Measurements from ENCODE around the gene DLD.

The DLD gene

GRCh38 chr7:107898997-107899594, 8.1 kb downstream of the DLD start:
- Histone ChIP-seq H3K4me3 (ENCODE audit: low read length) (no peak overlapping the region), H3K4me1 (ENCODE audit: control insufficient read depth, insufficient read depth, low read length) (no peaks in the 10 kb centered on the region), H3K4me2 (ENCODE audit: low read length) (no peak overlapping the region), H3K9ac (ENCODE audit: low read depth, low read length) (no peak overlapping the region), H3K9me3 (replicated peaks; ENCODE audit: low read length) (no peaks in the 10 kb centered on the region), H3K27me3 (ENCODE audit: control insufficient read depth, insufficient read depth, low read length) (no peaks in the 10 kb centered on the region), H3K36me3 (ENCODE audit: insufficient read depth, low read length) (peaks cover 36% of the 10 kb centered on the region)

DNA sequence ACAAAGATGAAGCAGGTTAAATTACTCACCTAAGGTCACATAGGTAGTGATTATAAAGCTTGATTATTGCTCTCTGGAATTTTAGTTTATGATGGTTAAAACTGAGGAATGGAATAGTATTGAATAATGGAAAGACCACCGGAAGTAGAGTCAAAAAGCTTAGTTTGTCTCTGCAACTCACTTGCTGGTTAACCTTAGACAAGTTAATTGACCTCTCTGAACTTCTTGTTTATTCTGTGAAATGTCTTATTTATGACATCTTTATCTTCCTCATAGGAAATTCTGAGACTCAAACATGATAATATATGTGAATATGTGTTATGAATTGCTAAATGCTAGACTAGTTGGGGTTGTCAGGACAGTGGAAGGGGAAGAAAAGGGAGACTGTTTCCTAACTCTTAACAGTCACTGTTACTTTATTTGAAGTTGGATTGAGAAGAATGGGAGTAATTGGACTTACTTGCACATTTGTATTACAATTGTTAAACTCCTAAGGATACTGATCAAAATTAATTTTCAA, 9.6 kb downstream of the DLD start:
- Histone ChIP-seq H3K36me3 (ENCODE audit: insufficient read depth, low read length) (peaks cover 25% of the 10 kb centered on the region), H3K9ac (ENCODE audit: low read depth, low read length) (no peak overlapping the region), H3K9me3 (replicated peaks; ENCODE audit: low read length) (no peaks in the 10 kb centered on the region), H3K4me3 (ENCODE audit: low read length) (no peak overlapping the region), H3K27me3 (ENCODE audit: control insufficient read depth, insufficient read depth, low read length) (no peaks in the 10 kb centered on the region), H3K4me1 (ENCODE audit: control insufficient read depth, insufficient read depth, low read length) (no peaks in the 10 kb centered on the region), H3K4me2 (ENCODE audit: low read length) (no peak overlapping the region)

DNA sequence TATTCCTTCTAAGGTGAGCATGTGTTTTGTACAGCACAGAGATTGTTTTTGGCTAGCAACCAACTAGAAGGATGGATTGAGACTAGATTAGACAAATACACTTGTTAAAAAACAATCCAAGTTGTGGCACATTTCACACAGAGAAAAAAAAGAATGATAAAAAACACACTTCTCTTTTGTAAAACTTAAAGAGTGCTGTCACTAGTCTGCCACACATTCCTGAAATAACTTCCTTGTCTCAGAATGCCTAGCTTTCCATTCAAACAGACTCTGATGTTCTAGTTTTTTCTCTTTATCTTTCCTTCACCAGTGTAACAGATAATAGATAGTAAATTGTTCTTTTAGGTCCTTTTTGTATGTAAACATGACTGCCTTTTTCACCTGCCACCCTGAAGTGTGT, 11.4 kb downstream of the DLD start:
- Histone ChIP-seq H3K9ac (ENCODE audit: low read depth, low read length) (no peak overlapping the region), H3K9me3 (replicated peaks; ENCODE audit: low read length) (no peaks in the 10 kb centered on the region), H3K4me1 (ENCODE audit: control insufficient read depth, insufficient read depth, low read length) (no peaks in the 10 kb centered on the region), H3K27me3 (ENCODE audit: control insufficient read depth, insufficient read depth, low read length) (no peaks in the 10 kb centered on the region), H3K36me3 (ENCODE audit: insufficient read depth, low read length) (peaks cover 30% of the 10 kb centered on the region), H3K4me3 (ENCODE audit: low read length) (no peak overlapping the region), H3K4me2 (ENCODE audit: low read length) (no peak overlapping the region)

DNA sequence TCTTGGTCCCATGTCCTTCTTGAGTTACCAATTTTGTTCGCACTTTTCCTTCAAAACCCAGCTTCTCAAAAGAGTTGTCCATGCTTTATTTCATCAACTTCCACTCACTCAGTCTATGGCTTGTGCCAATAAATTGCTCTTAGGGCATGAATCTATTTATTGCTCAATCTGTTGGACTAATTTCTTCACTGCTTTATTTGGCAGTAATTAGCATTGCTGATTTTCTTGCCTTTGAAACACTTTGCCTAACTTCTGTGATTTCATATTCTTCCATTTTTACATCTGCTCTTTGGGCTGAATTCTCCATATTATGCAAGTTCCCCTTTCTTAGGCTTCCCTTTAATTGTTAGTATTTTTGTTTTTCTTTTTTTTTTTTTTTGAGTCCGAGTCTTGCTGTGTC, 16.8 kb downstream of the DLD start:
- Histone ChIP-seq H3K4me2 (ENCODE audit: low read length) (no peak overlapping the region), H3K9me3 (replicated peaks; ENCODE audit: low read length) (no peaks in the 10 kb centered on the region), H3K4me1 (ENCODE audit: control insufficient read depth, insufficient read depth, low read length) (no peaks in the 10 kb centered on the region), H3K9ac (ENCODE audit: low read depth, low read length) (no peak overlapping the region), H3K36me3 (ENCODE audit: insufficient read depth, low read length) (peaks cover 56% of the 10 kb centered on the region), H3K4me3 (ENCODE audit: low read length) (no peak overlapping the region), H3K27me3 (ENCODE audit: control insufficient read depth, insufficient read depth, low read length) (no peaks in the 10 kb centered on the region)

DNA sequence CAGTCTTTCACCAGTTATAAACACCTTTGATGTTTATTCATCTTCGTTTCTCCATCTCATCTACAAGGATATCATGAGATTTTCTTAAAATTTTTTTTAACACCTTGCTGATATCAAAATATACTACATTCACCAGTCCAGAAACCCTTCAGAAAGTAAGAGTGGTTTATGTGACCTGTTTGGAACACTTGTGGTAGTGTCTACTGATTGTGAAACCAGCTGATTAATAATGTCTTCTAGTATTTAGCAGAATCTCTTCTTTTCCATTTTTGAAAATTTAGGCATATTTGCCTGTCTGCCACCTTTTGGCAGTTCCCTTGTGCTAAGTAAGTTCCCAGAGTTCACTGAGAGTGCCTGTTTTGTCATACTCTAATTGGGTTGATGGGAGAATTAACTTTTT, 18.5 kb downstream of the DLD start:
- Histone ChIP-seq H3K9me3 (replicated peaks; ENCODE audit: low read length) (no peaks in the 10 kb centered on the region), H3K9ac (ENCODE audit: low read depth, low read length) (no peak overlapping the region), H3K4me1 (ENCODE audit: control insufficient read depth, insufficient read depth, low read length) (peaks cover 7% of the 10 kb centered on the region), H3K4me3 (ENCODE audit: low read length) (no peak overlapping the region), H3K36me3 (ENCODE audit: insufficient read depth, low read length) (peaks cover 46% of the 10 kb centered on the region), H3K4me2 (ENCODE audit: low read length) (no peak overlapping the region), H3K27me3 (ENCODE audit: control insufficient read depth, insufficient read depth, low read length) (no peaks in the 10 kb centered on the region)

DNA sequence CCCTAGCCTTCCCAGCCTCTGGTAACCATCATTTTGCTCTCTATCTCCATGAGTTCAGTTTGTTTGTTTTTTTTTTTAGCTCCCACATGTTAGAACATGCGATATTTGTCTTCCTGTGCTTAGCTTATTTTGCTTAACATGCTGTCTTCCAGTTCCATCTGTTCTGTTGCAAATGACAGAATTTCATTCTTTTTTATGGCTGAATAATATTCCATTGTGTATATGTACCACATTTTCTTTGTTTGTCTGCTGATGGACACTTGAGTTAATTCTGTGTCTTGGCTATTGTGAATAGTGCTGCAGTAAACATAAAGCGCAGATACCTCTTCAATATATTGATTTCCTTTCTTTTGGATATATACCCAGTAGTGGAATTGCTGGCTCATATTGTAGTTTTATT, 21.0 kb downstream of the DLD start:
- peaks cover 47% of the 10 kb centered on the region for H3K36me3 ChIP-seq (ENCODE audit: insufficient read depth, low read length)

DNA sequence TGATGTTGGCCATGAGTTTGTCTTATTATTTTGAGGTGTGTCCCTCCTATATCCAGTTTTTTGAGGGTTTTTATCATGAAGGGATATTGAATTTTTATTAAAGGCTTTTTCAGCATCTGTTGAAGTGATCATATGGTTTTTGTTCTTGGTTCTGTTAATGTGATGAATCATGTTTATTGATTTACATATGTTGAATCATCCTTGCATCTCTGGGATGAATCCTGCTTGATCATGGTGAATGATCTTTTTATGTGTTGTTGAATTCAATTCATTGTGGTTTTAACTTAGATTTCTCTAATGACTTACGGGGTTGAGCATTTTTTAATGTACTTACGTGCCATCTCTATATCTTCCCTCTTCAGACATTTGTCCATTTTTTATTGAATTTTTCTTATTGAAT, 22.9 kb downstream of the DLD start:
- no peak overlapping the region for H3K4me2 ChIP-seq (ENCODE audit: low read length)
- no peak overlapping the region for H3K4me3 ChIP-seq (ENCODE audit: low read length)
- H3K4me1 ChIP-seq (ENCODE audit: control insufficient read depth, insufficient read depth, low read length), result peaks cover 7% of the 10 kb centered on the region
- no peaks in the 10 kb centered on the region for H3K27me3 ChIP-seq (ENCODE audit: control insufficient read depth, insufficient read depth, low read length)
- H3K36me3 ChIP-seq (ENCODE audit: insufficient read depth, low read length), result peaks cover 54% of the 10 kb centered on the region
- H3K9ac ChIP-seq (ENCODE audit: low read depth, low read length), result no peak overlapping the region
- no peaks in the 10 kb centered on the region for H3K9me3 ChIP-seq (replicated peaks; ENCODE audit: low read length)

More for the DNA sequence above, 21.0 kb downstream of the DLD start:
- Histone ChIP-seq H3K4me1 (ENCODE audit: control insufficient read depth, insufficient read depth, low read length) (peaks cover 7% of the 10 kb centered on the region), H3K4me3 (ENCODE audit: low read length) (no peak overlapping the region), H3K9ac (ENCODE audit: low read depth, low read length) (no peak overlapping the region), H3K9me3 (replicated peaks; ENCODE audit: low read length) (no peaks in the 10 kb centered on the region), H3K4me2 (ENCODE audit: low read length) (no peak overlapping the region), H3K27me3 (ENCODE audit: control insufficient read depth, insufficient read depth, low read length) (no peaks in the 10 kb centered on the region)

GRCh38 chr7:107914831-107915230, 23.8 kb downstream of the DLD start:
- Histone ChIP-seq H3K27me3 (ENCODE audit: control insufficient read depth, insufficient read depth, low read length) (no peaks in the 10 kb centered on the region), H3K36me3 (ENCODE audit: insufficient read depth, low read length) (peaks cover 57% of the 10 kb centered on the region), H3K4me1 (ENCODE audit: control insufficient read depth, insufficient read depth, low read length) (peaks cover 7% of the 10 kb centered on the region), H3K4me2 (ENCODE audit: low read length) (no peak overlapping the region), H3K9ac (ENCODE audit: low read depth, low read length) (no peak overlapping the region), H3K9me3 (replicated peaks; ENCODE audit: low read length) (no peaks in the 10 kb centered on the region), H3K4me3 (ENCODE audit: low read length) (no peak overlapping the region)

- Histone ChIP-seq H3K4me2 (ENCODE audit: low read length) (no peak overlapping the region), H3K4me3 (ENCODE audit: low read length) (no peak overlapping the region), H3K4me1 (ENCODE audit: control insufficient read depth, insufficient read depth, low read length) (peaks cover 12% of the 10 kb centered on the region), H3K27me3 (ENCODE audit: control insufficient read depth, insufficient read depth, low read length) (no peaks in the 10 kb centered on the region), H3K9ac (ENCODE audit: low read depth, low read length) (no peak overlapping the region), H3K9me3 (replicated peaks; ENCODE audit: low read length) (no peaks in the 10 kb centered on the region), H3K36me3 (ENCODE audit: insufficient read depth, low read length) (peaks cover 60% of the 10 kb centered on the region)
Observed at GRCh38 chr7:107915541-107915940, 24.6 kb downstream of the DLD start.

DNA sequence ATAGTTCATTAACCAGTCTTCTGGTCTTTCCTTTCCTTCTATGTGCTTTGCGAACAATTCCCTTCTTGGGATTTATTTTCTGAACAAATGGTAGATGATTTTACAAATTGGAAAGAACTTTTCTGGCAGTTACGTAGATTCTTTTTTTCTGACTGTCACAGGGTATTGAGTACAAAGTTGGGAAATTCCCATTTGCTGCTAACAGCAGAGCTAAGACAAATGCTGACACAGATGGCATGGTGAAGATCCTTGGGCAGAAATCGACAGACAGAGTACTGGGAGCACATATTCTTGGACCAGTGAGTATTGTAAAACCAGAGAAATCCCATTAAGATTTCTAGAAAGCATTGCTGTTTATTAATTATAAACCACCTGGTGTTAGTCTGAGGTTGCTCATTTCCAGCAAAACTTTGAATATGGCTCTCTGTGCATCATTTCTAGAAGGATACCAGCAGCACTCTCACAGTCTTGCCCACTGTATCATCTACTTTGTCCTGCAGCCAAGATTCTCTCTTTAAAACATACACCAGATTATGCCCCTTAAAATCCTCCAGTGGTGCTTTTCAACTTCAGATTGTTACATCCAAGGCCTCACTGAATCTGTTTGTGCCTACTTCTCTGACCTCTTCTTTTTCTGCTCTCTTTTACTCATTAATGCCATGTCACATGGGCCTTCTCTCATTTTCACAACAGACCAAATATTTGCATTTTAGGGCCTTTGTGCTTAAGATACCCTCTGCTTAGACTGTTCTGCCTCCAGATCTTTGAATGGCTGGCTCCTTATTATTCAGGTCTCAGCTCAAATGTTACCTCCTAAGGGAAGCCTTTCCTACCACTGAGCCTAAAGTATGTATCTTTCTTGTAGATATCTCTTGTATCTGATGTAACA, 27.0 kb downstream of the DLD start:
- no peak overlapping the region for H3K9ac ChIP-seq (ENCODE audit: low read depth, low read length)
- no peak overlapping the region for H3K4me3 ChIP-seq (ENCODE audit: low read length)
- peaks cover 46% of the 10 kb centered on the region for H3K36me3 ChIP-seq (ENCODE audit: insufficient read depth, low read length)

GRCh38 chr7:107918948-107919347, 28.0 kb downstream of the DLD start:
- H3K27me3 ChIP-seq (ENCODE audit: control insufficient read depth, insufficient read depth, low read length), result no peaks in the 10 kb centered on the region
- H3K9ac ChIP-seq (ENCODE audit: low read depth, low read length), result no peak overlapping the region
- H3K4me1 ChIP-seq (ENCODE audit: control insufficient read depth, insufficient read depth, low read length), result peaks cover 10% of the 10 kb centered on the region
- H3K9me3 ChIP-seq (replicated peaks; ENCODE audit: low read length), result no peaks in the 10 kb centered on the region
- H3K36me3 ChIP-seq (ENCODE audit: insufficient read depth, low read length), result peaks cover 55% of the 10 kb centered on the region
- H3K4me3 ChIP-seq (ENCODE audit: low read length), result no peak overlapping the region
- H3K4me2 ChIP-seq (ENCODE audit: low read length), result no peak overlapping the region

More for the DNA sequence above, 27.0 kb downstream of the DLD start:
- Histone ChIP-seq H3K4me2 (ENCODE audit: low read length) (no peak overlapping the region), H3K4me1 (ENCODE audit: control insufficient read depth, insufficient read depth, low read length) (peaks cover 15% of the 10 kb centered on the region), H3K27me3 (ENCODE audit: control insufficient read depth, insufficient read depth, low read length) (no peaks in the 10 kb centered on the region), H3K9me3 (replicated peaks; ENCODE audit: low read length) (no peaks in the 10 kb centered on the region)

All from skeletal muscle satellite cell (primary cell).